NAMALWA (cell line): ENCODE results near the gene ATRN.
"Not testable (repeated sequence)": the region's sequence is repeated elsewhere in the genome, so short reads cannot be mapped to it uniquely, and the experiment has no call there.

Experiments
- DNase-seq: peaks from one replicate; pipeline ENCODE4 v3.0.0-alpha.2; 2015; ENCODE audit warnings: low spot score

Gene ATRN

DNA sequence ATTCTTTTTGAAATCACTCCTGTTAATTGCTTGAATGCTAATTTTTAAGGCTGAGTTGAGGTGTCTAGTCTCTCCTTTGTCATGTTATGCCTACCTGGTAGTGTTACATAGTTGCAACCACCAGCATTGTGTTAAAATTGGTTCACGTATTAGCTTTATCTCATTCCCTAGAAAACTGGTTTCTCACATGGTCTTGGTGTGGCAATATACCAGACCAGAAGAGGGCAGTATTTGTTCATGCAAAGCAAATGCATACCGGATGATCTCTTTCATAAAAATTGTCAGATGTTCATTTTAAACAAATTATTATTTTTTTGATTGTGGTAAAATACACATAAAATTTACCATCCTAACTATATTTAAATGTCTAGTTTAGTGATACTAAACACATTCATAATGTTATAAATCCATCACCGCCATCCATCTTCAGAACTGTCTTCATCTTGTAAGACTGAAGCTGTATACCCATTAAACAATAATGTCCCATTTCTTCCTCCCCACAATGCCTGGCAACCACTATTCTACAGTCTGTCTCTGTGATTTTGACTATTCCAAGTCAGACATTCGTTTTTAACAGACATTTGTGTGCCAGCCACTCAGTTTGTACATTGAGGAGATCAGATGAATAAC lies 92.8 kb downstream of the ATRN start:
- DNase-seq = peak; percentile 71

GRCh38 chr20:3565851-3566250 lies 95.0 kb downstream of the ATRN start:
- no peak for DNase-seq

DNA sequence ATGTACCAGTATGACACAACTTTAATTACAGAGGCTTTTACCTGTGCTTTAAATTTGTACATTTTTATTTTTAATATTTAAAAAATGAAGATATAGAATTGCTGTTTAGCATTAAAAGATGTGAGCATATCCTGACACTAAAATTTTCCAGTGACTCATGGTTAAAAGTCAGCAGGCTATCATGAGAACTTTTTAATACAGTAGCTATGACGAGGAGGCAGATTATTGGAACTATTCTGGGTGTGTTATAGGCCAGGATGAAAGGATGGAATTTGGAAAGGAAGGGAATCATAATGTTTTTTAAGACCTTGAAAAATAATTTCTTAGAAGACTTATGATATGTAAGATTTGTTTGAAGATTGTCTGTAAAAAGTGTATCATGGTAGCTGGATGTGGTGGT lies 101.3 kb downstream of the ATRN start:
- no peak for DNase-seq

DNA sequence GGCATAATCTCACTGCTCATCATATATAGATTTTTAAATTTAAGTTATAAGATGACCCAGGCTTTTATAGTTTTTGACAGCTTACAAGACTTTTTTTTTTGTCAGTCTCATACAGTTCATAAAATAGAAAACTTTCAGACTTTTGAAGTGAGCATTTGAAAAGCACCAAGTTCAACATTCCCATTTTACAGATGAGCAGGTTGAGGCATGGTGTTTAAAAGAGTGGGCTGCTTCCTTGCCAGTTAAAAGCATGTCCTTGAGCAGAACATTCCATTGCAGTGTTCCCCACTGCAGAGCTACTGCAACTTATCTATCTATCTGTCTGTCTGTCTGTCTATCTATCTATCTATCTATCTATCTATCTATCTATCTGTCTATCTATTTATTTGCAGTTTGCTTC lies 105.5 kb downstream of the ATRN start:
- no peak for DNase-seq

GRCh38 chr20:3577366-3577765 lies 106.5 kb downstream of the ATRN start:
- no peak for DNase-seq

DNA sequence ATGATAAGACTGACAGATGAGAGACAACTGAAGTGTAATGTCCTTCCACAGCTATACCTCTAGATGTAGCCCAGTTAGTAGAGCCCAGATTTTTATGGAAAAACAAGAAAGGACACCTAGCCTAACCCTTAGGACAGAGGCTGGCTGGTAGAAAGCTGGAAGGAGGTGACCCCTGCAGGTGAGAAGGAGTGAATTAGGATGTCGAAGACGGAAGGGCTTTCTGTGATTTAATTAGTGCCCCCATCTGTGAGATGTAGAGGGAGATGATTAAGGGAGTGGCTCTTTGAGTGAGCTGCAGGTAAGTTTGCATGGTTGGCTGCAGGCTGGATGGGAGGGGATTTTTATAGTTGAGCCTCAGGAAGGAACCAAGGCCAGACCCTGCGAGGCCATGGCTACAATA lies 109.6 kb downstream of the ATRN start:
- DNase-seq = no peak

DNA sequence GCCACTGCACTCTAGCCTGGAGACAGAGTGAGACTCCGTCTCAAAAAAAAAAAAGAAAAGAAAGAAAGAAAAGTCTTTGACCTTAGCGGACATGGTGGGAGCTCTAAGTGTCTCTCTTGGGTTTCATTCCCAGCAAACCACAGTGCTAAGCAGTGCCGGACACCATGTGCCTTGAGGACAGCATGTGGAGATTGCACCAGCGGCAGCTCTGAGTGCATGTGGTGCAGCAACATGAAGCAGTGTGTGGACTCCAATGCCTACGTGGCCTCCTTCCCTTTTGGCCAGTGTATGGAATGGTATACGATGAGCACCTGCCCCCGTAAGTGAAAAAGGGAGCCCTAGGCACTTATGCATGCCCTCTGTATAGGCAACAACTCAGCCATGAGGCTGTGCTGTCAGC lies 112.9 kb downstream of the ATRN start:
- DNase-seq = no peak

- DNase-seq = no peak
These were observed 115.3 kb downstream of the ATRN start for GRCh38 chr20:3586093-3586492.

DNA sequence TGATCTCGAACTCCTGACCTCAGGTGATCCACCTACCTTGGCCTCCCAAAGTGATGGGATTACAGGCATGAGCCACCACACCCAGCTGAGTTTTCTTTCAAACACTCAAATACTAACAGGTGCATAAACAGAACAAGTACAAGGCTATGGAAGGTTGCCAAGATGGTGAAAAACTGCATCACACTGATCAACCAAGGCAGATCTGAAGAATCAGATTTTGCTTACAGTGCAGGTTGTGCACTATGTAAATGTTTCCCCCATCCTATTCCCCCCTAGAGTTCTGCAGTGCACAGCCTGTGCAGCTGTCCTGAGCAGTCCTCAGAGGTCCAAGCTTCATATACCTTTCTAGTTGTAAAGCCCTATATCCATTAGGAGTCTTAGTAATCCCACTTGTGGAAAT lies 119.3 kb downstream of the ATRN start:
- DNase-seq = no peak

DNA sequence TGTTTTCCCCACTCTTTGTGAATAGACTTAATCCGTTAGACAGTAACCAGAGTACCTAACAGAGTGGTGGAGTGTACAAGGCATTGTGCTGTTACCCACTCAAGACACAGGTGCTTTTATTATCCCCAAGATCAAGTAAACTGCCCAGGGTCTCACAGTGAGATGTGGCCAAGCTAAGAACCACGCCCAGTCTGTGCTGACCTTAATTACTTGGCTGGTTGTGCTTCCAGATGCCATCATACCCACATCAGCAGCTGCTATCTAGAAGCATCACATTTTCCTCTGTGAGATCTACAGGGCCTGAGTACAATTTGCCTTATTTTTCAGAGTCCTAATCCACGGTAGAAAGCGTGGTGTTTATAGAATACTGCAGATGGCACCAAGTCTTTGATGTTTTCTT lies 122.1 kb downstream of the ATRN start:
- DNase-seq = no peak

DNA sequence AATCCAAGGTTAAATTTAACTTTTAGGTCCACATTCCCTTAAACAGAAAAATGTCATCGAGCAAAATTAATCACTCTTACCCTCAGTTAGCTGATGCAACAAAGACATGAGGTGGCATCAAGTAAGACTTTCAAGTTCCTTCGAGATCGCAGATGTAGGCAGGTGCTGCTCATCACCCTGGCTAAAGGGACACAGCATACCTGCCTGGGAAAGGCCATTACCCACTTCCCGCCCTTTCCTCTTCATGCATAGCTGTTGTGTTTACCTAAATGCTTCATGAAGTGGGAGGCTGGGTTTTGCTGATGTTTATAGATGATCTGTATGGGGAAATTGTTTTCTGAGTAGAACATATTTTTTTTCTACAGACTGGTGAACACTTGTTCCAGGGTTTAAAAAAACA lies 124.7 kb downstream of the ATRN start:
- DNase-seq = no peak

DNA sequence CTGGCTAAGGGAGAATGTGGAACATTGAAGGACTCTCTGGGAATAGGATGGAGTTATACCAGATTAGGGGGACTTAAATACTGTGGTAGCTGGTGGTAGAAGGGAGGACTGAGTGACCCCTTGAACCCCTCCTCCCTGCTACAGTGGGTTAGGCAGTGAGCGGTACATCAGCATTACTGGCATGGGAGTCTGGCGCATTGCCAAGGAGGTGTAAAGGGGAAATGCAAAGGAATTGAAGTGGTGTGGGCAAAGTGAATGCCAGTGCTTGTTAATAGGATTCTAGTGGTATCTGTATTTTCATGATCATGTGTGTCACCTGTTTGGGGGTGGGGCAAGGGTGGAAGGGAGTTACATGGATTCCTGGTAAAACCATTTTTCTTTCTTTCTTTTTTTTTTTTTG lies 132.3 kb downstream of the ATRN start:
- DNase-seq = no peak

DNA sequence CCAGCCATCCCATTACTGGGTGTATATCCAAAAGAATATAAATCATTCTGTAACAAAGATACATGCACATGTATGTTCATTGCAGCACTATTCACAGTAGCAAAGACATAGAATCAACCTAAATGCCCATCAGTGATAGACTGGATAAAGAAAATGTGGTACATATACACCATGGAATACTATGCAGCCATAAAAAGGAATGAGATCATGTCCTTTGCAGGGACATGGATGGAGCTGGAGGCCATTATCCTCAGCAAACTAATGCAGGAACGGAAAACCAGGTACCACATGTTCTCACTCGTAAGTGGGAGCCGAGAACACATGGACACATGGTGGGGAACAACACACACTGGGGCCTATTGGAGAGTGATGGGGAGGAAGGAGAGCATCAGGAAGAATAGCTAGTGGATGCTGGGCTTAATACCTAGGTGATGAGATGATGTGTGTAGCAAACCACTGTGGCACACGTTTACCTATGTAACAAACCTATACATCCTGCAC lies 134.6 kb downstream of the ATRN start:
- DNase-seq = not testable (repeated sequence)

DNA sequence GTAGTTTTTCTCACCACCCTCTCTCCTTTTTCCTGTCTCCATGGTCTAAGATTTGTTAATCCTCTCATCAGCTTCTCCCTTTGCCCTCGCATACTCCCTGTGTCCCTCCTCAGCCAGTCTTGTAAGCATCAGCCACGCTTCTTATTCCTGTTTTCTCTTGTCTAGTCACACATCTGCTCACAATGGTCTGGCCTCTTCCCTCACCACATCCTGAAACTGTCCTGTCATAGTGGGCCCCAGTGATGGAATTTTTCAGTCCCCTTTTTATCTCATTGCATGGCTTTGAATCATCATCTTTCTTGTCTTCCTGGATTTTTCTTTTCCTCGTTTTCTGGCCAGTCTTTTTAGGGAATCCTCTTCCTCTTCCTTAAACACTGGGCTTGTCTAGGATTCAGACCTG lies 135.2 kb downstream of the ATRN start:
- DNase-seq = no peak

DNA sequence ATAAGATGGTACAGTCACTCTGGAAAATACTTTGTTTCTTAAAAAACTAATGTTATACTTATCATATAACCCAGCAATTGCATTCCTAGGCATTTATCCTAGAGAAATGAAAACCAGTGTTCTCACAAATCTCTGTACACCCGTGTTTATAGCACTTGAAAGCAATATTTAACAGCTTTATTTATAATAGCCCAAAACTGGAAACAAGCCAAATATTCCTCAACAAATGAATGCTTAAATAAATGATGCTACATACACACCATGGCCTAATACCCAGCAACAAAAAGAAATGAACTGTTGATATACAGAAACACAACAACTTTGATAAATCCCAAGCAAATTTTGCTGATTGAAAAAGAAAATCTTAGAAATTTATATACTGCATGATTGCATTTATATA lies 141.1 kb downstream of the ATRN start:
- no peak for DNase-seq

GRCh38 chr20:3612795-3613572 lies 142.2 kb downstream of the ATRN start:
- DNase-seq = no peak

DNA sequence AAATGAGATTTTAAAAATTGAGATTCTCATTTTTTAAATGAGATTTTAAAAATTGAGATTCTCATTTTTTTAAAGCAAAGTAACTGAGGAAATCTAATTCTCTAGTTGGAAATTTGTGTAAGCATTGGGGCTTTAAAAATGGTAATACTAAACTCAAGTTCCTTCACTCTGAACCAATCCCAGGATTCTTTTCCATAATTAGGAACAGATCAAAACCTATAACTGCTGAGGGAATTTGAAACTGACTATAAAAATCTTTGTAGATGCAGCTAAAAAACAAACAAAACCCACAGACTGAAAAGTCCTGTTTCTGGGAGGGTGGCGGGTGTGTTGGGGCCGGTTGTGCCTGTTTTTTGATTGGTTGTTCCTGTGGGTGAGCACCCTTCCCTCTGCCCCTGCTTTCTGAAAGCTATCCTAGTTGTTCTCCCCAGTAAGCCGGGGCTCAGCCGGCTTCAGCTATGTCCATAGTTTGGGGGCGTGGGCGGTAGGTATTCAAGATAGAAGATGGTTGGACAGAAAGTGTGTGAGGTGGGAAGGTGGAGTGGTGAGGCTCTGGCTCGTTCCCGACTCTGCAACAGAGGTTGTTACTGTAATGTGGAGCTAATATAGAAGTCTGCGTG lies 143.1 kb downstream of the ATRN start:
- DNase-seq = no peak

GRCh38 chr20:3614466-3614865 lies 143.6 kb downstream of the ATRN start:
- no peak for DNase-seq

GRCh38 chr20:3615171-3615840 lies 144.5 kb downstream of the ATRN start:
- not testable (repeated sequence) for DNase-seq

DNA sequence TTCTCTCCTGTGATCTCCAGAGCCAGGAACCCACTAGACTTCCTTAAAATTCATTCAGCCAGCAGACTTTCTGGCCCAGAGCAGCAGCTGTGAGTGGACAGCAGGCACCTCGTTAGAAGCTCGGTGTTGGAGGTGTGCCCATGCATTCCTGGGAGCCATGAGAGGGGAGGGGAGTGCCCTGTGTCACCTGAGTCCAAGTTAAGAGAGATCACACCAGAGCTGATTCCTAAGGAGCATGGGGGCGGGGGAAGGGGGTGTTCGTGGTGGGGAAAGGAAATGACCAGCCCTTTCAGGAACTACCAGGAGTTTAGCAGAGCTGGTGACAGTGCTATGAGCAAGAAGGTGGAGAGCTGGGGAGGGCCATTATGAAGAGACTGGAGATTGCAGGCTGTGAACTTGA lies 145.4 kb downstream of the ATRN start:
- DNase-seq = no peak

DNA sequence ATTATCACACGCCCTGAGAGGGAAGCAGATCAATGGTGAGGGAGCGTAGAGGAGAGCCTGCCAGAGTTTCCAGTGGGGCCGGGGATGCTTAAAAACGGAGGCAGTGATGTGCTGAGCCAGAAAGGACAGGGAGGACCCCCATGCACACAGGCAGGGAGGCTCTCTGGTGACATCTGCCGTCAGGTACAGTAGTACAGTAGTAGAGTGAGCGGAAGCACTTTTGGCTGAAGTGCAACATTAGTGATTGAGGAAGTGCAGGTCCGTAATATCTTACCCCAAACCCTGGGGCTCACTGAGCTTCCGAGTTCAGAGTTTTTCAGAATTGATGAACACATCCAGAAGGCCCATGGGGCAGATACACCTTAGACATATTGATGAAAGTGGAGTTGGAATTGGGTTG lies 150.3 kb downstream of the ATRN start:
- no peak for DNase-seq

DNA sequence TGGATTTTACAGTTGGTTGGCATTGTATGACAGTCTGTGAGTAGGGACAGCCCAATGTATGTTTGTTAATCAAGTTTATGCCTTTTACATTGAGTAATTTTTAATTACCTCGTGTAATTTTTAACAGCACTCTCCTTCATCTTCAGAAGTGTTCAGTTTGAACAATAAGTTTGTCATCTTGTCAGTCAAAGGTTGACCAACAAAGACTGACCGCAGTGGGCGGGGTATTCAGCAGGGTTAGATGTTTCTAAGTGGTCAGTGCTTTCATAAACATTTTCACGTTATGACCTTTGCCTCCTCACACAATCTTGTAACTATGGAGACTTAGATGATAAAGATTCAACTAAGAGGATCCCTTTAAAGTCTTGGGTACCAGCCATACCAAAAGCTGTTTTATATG lies 151.6 kb downstream of the ATRN start:
- no peak for DNase-seq

- no peak for DNase-seq
These were observed 156.7 kb downstream of the ATRN start for GRCh38 chr20:3627476-3627875.
